ENCODE data around the gene CCL26. TPM values are rescaled to one million over a fixed set of nuclear protein-coding genes. Genes with fewer than 3 reads are reported as not detected.

Gene CCL26
- total and polyA plus RNA-seq, 2 of the 13 experiments (the other 11 are each of a cell fraction or from before 2014, with no cell fraction given), result 0.16 TPM; not detected in 1

- TF ChIP-seq CSRNP2 (CRISPR knock-in tag; conservative IDR thresholded peaks at IDR 0.05; ENCODE audit: low read depth) (no peak), MAF1 (CRISPR knock-in tag; IDR thresholded peaks at IDR 0.05; ENCODE audit: borderline replicate concordance) (no peak), HNRNPLL (IDR thresholded peaks at IDR 0.05; ENCODE audit: low read depth, low read length, poor library complexity, severe bottlenecking) (no peak), NR2F2 (IDR thresholded peaks at IDR 0.05; ENCODE audit: borderline replicate concordance, low read depth) (peak; percentile 53), AGO2 (optimal IDR thresholded peaks at IDR 0.05; ENCODE audit: low read depth, low read length) (no peak), ZNF232 (CRISPR knock-in tag; IDR thresholded peaks at IDR 0.05; ENCODE audit: borderline replicate concordance) (0 out of 2 replicates have a peak, but pooled peaks have one; percentile 9), GMEB2 (CRISPR knock-in tag; IDR thresholded peaks at IDR 0.05; ENCODE audit: low read depth) (no peak), ZNF724P (CRISPR knock-in tag; IDR thresholded peaks at IDR 0.05; ENCODE audit: borderline replicate concordance) (peak; percentile 99), ZNF530 (CRISPR knock-in tag; IDR thresholded peaks at IDR 0.05; ENCODE audit: low read depth) (no peak), ETV5 (CRISPR knock-in tag; IDR thresholded peaks at IDR 0.05; ENCODE audit: borderline replicate concordance) (peak; percentile 74; the same call in 1 of the 2 replicates), SMC3 (IDR thresholded peaks at IDR 0.05; ENCODE audit: low read length) (no peak), EED (CRISPR knock-in tag; IDR thresholded peaks at IDR 0.05) (no peak), USF2 (IDR thresholded peaks at IDR 0.05; ENCODE audit: low read depth, low read length) (no peak), USF2 (CRISPR knock-in tag; IDR thresholded peaks at IDR 0.05; ENCODE audit: borderline replicate concordance) (no peak), FOXA3 (CRISPR knock-in tag; IDR thresholded peaks at IDR 0.05) (peak; percentile 95), TMF1 (CRISPR knock-in tag; IDR thresholded peaks at IDR 0.05; ENCODE audit: low read depth) (no peak)
- TF ChIP-seq, protein P1, sequence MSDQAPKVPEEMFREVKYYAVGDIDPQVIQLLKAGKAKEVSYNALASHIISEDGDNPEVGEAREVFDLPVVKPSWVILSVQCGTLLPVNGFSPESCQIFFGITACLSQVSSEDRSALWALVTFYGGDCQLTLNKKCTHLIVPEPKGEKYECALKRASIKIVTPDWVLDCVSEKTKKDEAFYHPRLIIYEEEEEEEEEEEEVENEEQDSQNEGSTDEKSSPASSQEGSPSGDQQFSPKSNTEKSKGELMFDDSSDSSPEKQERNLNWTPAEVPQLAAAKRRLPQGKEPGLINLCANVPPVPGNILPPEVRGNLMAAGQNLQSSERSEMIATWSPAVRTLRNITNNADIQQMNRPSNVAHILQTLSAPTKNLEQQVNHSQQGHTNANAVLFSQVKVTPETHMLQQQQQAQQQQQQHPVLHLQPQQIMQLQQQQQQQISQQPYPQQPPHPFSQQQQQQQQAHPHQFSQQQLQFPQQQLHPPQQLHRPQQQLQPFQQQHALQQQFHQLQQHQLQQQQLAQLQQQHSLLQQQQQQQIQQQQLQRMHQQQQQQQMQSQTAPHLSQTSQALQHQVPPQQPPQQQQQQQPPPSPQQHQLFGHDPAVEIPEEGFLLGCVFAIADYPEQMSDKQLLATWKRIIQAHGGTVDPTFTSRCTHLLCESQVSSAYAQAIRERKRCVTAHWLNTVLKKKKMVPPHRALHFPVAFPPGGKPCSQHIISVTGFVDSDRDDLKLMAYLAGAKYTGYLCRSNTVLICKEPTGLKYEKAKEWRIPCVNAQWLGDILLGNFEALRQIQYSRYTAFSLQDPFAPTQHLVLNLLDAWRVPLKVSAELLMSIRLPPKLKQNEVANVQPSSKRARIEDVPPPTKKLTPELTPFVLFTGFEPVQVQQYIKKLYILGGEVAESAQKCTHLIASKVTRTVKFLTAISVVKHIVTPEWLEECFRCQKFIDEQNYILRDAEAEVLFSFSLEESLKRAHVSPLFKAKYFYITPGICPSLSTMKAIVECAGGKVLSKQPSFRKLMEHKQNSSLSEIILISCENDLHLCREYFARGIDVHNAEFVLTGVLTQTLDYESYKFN (CRISPR knock-in tag; conservative IDR thresholded peaks at IDR 0.05), result peak; percentile 78
- TF ChIP-seq, protein P2, sequence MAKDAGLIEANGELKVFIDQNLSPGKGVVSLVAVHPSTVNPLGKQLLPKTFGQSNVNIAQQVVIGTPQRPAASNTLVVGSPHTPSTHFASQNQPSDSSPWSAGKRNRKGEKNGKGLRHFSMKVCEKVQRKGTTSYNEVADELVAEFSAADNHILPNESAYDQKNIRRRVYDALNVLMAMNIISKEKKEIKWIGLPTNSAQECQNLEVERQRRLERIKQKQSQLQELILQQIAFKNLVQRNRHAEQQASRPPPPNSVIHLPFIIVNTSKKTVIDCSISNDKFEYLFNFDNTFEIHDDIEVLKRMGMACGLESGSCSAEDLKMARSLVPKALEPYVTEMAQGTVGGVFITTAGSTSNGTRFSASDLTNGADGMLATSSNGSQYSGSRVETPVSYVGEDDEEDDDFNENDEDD (CRISPR knock-in tag; IDR thresholded peaks at IDR 0.05; ENCODE audit: borderline replicate concordance), result no peak; the same call in 1 of the 2 replicates
Measured at GRCh38 chr7:75727881-75728593, 44.0 kb downstream of the CCL26 start (continued).

Data from HepG2 (cell line).